ENCODE measurements around the gene PRAF2.

The PRAF2 gene

GRCh38 chrX:49071877-49072711, 1.7 kb downstream of the PRAF2 start:
- peak; percentile 81 for DNase-seq

GRCh38 chrX:49070988-49071387, 2.8 kb downstream of the PRAF2 start:
- DNase-seq = no peak

DNA sequence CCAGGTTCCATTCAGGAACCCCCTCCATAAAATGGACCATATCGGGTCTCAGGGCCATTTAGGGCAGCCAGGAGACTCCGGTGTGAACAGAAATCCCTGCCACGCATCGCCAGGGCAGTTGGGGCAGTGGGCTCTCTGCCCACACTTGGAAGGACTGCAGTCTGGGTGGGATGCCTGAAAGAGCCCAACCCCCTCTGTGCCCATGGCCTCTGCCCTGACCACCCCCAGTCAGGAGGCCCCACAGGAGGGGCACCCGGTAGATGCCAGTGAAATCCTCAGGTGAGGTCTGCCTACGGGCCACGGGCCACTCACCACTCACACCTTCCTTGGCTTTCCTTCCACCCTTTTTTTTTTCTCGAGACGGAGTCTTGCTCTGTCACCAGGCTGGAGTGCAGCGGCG, 4.8 kb downstream of the PRAF2 start:
- DNase-seq = no peak

DNA sequence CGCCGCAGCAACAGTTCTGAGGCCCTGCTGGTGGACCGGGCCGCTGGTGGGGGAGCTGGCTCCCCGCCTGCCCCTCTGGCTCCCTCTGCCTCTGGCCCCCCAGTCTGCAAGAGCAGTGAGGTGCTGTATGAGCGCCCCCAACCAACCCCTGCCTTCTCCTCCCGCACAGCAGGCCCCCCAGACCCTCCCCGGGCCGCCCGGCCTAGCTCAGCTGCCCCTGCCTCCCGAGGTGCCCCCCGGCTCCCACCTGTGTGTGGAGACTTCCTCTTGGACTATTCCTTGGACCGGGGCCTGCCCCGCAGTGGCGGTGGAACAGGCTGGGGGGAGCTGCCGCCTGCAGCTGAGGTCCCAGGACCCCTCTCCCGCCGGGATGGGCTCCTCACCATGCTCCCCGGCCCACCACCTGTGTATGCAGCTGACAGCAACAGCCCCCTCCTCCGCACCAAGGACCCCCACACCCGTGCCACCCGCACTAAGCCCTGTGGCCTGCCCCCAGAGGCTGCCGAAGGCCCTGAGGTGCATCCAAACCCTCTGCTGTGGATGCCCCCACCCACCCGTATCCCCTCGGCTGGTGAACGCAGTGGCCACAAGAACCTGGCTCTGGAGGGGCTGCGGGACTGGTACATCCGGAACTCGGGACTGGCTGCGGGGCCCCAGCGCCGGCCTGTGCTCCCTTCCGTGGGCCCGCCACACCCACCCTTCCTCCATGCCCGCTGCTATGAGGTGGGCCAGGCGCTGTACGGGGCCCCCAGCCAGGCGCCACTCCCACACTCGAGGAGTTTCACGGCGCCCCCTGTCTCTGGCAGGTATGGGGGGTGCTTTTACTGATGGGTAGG, 6.3 kb downstream of the PRAF2 start:
- DNase-seq = no peak

- DNase-seq = no peak
Observed at GRCh38 chrX:49066690-49067089, 7.1 kb downstream of the PRAF2 start.

DNA sequence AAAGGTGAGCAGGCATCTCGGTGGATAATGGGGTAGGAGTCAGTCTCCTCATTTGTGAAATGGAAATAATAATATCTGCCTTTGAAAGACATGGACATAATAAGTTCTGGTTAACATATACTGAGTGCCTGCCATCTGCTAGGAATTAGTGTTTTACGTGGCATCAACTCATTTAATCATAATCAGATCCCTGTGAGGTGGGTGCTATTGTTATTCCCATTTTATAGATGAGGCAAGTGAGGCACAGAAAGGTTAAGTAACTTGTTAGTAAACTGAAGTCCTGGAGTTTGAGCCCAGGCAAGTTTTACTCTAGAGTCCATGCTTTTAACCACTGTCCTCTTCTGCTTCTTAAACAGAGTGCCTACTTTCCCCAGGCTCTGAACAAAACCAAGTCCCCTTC, 7.5 kb downstream of the PRAF2 start:
- DNase-seq = no peak

GRCh38 chrX:49064735-49065134, 9.1 kb downstream of the PRAF2 start:
- no peak for DNase-seq

GRCh38 chrX:49064303-49064702, 9.5 kb downstream of the PRAF2 start:
- DNase-seq = no peak

- DNase-seq = no peak
Observed at GRCh38 chrX:49063715-49064114, 10.1 kb downstream of the PRAF2 start.

GRCh38 chrX:49061916-49062315, 11.9 kb downstream of the PRAF2 start:
- no peak for DNase-seq

- DNase-seq = no peak
Observed at GRCh38 chrX:49061490-49061889, 12.3 kb downstream of the PRAF2 start.

DNA sequence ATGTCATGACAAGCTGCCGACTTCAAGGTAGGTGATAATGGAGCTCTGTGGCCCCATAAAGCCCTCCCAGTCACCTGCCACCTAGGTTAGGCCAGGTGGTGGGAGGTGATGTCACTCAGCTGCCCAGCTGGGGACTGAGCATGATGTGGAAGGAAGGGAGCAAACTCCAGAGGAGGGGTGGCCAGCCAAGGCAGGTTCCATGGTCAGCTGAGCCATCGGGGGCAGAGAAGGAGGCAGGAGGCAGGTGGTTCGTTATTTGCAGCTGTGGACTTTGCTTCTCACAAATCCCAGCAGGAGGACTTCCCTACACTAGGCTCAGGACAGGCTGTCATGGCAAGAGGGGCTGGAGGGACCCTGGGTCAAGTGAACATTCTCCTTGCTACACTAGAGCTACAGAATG, 12.9 kb downstream of the PRAF2 start:
- no peak for DNase-seq

GRCh38 chrX:49059681-49060085, 14.1 kb downstream of the PRAF2 start:
- DNase-seq = no peak

GRCh38 chrX:49059201-49059600, 14.6 kb downstream of the PRAF2 start:
- no peak for DNase-seq

GRCh38 chrX:49058794-49059193, 15.0 kb downstream of the PRAF2 start, which contains the start of gene CCDC120:
Gene CCDC120, plus strand, starts transcription at chrX:49058999. Its CDS starts 3,043 bp downstream, at chrX:49062042.
- DNase-seq = no peak

- DNase-seq = peak; percentile 2
Observed at GRCh38 chrX:49054073-49054762, 19.6 kb downstream of the PRAF2 start.

DNA sequence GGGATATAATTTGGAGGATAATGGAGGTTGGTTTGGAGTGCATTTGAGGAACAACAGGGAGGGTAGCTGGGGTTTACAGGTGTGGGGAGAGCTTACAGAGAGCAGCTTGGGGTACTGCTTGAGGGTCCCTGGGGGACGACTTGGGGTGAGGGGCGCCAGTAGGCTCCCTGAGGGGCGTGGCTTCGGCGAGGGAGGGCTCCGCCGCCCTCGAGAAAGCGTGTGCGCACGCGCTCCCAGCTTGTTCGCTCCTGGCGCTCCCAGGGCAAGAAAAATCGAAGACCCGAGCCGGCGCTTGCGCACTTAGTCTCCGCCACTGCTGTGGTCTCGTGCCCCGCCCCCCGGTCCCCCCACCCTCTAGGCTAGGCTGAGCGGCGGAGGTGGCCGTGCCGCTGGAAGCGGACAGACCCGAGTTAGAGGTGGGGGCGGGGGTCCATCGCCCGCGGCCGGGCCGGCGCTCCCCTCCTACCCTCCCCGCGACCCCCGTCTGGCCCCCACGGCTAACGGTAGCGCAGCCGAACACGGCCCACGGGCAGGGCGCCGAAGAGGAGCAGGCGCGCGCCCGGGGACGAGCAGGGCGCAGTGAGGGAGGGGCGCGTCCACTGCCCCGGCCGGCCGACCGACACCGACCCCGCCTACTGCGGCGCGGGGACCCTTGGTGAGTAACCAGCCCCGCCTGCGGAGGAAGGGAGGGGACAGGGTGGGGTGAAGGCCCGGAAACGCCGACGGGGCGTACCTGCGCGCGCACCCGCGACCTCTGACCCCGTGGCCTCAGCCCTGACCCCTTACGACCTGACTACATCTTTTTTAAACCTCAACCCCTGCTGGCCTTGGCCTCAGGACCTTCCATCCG, 20.4 kb downstream of the PRAF2 start:
- DNase-seq = peak; percentile 77

DNA sequence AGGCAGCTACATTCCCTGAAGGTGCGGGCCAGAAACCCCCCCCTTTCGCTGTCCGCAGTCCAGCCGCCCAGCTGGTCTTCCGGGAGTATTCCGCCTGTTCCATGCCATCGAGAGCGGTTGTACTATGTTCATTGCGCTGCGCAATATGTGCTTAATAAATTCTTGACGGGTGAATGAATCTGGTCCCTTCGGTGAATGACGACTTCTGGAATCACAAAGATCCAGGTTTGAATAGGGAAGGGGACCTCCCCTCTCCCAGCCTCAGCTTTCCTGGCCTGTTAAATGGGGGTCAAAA, 29.9 kb downstream of the PRAF2 start:
- no peak for DNase-seq

GRCh38 chrX:49043220-49043986, 30.4 kb downstream of the PRAF2 start, which contains the start of gene TFE3:
Gene TFE3, minus strand, starts transcription at chrX:49043357. Its CDS starts 131 bp downstream, at chrX:49043226.
- peak; percentile 95 for DNase-seq

- DNase-seq = no peak
Observed at GRCh38 chrX:49042581-49043219, 31.1 kb downstream of the PRAF2 start.
